Tibial nerve (tissue), 3 donors: Measurements from ENCODE around the gene FMN1.

Experiments
- EP300 ChIP-seq, 2 donors: sonication (generic); formaldehyde crosslinking; IDR thresholded peaks; one replicate each; pipeline ENCODE4 v1.6.1; 2017; ENCODE audit warnings: antibody characterized with exemption in 2 of 2, mild to moderate bottlenecking in 1 of 2
- POLR2A ChIP-seq, 2 donors: fragments of 450-650 bp; IDR thresholded peaks; one replicate each; pipeline ENCODE4 v1.6.1; 2017; ENCODE audit warnings: antibody characterized with exemption in 2 of 2, mild to moderate bottlenecking in 2 of 2, moderate library complexity in 2 of 2

- TF ChIP-seq POLR2A (IDR thresholded peaks at IDR 0.05) = no peak
- TF ChIP-seq EP300 (IDR thresholded peaks at IDR 0.05) = no peak
Measured at GRCh38 chr15:32856753-32857152, 337.8 kb downstream of the FMN1 start.
